Measurements from ENCODE around the gene EPHB3.
A peak's percentile ranks its signal among the peaks of the same experiment; 100 is the strongest.

EPHB3 gene

DNA sequence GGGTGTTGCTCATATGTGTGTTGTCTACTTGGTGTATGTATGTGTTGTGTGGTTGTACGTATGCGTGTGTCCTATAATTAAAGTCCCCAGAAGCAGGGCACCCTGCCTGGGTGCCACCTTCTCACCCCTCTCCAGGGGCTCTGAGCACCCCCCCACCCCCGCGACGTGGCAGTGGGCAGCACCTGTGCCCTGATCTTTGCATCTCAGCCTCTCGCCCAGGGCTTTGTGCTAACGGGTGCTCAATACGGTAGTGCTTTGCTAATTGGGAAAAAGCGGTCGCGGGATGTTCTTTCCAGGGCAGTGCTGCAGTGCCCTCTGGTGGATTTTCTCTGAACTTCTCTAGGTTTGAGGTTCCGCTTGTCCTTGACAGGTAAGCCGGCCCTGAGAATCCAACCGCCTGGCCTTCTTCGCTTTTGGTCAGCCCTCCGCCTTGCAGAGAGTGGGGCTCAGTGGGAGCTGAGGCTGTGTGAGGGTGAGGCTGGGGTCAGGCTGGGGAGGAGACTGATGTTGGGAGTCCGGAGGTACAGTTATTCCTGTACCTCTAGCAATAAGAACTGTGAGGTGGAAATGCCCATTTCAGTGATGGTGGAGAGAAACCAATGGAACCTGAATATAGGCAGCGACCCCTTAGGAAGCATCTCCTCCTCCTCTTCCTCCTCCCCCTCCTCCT lies 17.6 kb upstream of the EPHB3 start:
- peak; percentile 89 for DNase-seq

GRCh38 chr3:184544513-184544861 lies 17.1 kb upstream of the EPHB3 start:
- no peak for DNase-seq

DNA sequence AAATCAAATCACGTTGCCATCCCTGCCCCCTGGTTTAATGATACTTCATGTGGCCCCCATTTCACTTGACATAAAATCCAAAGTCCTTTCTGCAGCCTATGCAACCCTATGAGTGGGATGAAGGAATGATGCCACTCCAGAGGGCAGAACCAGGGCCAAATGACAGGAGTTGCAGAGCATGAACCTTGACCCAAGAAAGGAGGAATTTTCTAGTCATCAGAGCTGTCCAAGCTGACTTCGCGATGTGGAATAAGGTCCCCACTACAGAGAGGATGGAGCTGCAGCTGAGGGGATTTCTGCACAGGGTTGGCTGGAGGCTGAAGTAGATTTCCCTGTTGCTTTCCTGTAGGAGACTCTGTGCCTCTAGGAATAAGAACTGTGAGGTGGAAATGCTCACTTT lies 15.8 kb upstream of the EPHB3 start:
- no peak for DNase-seq

DNA sequence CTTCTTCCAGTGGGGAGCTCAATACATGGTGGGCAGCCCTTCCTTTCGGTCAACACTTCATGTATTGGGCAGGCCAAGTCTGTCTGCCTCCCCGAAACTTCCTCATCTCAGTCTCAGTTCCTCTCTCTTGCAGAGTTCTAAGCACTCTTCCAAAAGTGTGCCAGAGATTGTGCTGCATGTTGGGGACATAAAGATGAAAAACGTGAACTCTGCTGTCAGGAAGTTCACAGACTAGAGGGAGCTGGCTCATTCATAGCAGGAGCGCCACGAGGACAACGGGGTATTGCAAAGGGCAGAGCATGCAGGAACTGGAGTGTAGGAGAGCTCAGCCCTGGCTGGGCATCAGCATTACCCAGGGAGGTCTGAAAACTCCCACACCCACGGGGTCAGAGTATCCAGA lies 15.3 kb upstream of the EPHB3 start:
- DNase-seq, result no peak

DNA sequence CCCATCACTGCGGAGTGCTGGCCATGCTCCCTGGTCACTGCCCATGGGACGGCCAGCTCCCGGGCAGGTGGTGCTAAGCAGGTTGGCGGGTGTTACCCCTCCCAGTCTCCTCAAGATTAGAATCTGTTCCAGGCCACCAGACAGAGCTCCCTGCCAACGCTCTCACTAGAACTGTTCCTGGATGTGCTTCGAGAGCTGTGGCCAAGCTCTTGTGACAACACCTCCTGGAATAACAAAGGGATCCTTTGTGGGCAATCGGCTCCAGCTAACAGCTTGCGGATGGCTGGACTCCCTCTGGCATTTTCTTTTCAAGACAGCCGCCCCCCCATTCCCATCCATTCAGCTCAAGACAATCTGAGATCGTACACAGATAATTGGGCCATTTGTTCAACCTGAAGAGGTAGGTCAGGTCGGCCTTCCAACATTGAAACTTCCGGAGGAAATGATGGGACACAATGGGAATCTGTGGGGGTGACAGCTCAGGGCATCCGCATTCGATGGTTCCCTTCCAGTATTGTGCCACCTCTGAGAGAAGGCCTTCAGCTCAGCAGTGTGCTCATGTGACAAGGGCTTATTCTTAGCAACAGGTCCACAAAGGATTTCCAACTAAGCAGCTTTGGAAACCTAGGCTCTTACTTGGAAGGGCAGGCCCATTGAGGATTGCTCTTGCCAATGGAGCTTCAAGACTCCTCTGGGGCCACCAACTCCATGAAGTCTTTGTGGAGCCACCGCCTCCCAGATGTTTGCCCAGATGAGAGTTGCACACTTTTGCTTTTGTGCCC lies 11.6 kb upstream of the EPHB3 start:
- no peak for DNase-seq

- DNase-seq, result no peak
Observed at GRCh38 chr3:184551103-184551502, 10.5 kb upstream of the EPHB3 start.

- DNase-seq, result no peak
Observed at GRCh38 chr3:184551614-184552256, 9.8 kb upstream of the EPHB3 start.

- DNase-seq, result no peak
Observed at GRCh38 chr3:184552296-184552695, 9.3 kb upstream of the EPHB3 start.

- no peak for DNase-seq
Observed at GRCh38 chr3:184552863-184553262, 8.7 kb upstream of the EPHB3 start.

DNA sequence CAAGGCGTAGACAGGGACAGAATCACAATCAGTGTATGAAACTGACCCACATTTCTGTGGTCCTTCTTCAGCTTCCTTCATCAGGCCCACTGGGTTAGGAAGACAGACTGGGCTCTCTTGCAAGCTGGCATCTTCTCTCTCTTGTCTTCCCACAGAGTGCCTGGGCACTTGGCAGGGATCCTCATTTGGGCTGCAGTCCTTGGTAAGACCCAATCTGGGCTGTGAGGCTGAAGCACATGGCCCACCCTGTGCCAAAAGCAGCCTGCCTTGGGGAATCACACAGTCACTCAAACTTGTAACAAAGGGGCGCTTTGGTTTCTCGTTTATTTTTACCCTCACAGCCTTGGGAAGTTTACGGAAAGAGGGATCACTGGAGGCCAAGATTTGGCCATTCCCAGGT lies 8.2 kb upstream of the EPHB3 start:
- DNase-seq, result no peak

DNA sequence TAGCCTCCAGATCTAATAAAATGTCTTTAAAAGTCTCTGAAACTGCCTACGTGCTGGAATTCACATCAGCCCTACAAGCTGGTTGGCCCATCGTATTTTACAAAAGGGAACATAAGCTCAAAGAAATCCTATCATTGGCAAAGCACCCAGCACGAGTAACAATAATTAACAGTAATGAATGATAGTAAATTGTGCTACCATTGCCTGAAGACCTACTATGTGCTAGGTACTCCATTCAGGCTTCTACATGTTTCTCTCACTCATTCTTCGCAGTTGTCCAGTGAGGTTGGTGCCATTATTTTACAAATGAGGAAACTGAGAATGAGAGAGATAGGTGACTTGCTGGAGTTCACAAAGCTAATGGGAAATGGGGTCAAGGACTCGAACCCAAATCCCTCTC lies 7.1 kb upstream of the EPHB3 start:
- DNase-seq, result no peak

DNA sequence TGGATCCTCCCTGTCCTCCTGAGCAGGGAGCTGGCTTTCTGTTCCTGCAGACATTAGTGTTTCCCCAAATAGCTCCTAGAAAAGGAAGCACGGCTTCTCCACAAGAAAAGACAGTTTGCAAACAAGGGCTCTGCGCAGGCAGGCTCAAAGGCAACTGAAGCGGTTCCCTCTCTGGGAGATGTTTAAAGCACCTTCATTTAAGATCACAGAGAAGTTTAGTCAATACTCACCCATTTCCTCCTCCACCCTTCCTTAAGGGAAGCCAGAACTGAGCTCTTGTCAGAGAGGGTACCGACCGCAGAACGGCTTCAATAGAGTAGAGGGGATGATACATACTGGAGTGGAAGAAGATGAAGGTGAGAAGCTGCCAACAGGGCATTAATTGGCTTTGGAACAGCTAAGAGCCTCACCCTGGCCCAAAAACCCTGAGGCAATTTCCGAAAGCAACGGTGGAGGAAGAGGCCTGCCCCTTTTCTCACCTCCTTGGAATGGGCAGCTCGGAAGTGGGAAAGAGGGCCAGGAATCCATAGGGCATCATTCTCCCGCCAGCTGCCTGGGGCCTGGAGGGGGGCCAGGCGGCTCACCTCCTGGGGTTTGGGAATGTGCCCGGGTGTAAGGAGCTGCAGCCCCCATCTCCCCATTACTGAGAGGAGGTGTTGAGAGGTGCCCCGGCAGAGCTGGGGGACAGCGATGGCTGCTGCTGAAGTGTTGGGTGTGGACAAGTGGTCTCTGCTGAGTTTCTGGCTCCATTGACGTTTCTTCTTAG lies 4.8 kb upstream of the EPHB3 start:
- DNase-seq, result no peak

GRCh38 chr3:184557348-184557950 lies 4.1 kb upstream of the EPHB3 start:
- no peak for DNase-seq

DNA sequence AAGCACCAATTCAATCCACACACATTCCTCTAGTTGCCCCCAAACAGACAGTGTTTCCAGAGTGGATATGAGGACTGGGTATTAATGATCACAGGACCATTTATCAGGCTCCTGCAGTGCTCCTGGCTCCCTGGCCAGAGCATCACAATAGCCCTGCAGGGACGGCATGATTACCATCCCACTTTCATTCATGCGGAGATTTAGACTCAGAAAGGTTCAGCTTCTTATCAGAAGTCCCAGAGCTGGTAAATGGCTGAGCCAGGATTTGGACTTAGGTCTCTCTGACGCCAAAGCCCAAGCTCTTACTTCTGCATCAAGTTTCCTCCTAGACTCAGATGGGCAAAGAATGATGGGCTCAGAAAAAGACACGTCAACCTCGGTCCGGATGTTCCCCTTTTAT lies 2.9 kb upstream of the EPHB3 start:
- no peak for DNase-seq

DNA sequence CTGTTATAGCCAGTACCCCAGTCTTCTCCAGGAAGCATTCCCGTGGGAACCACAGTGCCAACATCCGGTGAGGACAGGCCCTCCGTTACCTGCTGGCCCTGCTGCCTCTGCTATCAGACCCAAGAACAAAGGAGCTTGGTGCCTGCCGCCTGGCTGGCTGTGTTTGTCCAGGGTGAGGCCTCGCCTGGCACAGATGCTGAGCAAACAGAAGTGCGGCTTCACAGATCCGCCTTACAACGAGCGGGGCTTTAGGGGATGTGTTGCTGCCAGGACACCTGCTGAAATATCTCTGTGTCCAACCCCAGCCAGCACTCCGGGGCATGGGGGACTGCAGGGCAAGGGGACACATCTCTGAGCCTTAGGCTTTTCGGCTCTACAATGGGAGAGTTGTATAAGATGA lies 2.2 kb upstream of the EPHB3 start:
- peak; percentile 93 for DNase-seq

DNA sequence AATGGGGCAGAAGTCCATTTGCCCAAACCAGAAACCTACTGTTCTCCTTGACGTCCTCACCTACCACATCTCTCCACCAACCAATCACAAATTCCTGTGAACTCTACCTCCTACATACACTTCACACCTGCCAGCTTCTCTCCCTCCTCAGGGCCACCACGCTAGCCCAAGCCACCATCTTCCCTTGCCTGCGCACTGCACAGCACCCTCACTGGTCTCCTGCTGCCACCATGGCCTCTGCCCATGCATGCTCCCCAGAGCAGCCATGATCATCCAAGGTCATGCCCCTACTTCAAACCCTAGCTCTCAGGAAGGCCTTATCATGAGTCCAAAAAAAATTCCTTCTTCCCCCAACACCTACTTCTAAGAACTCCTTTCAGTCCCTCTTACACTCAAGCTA lies 1.1 kb upstream of the EPHB3 start:
- no peak for DNase-seq

- DNase-seq, result no peak
Observed at GRCh38 chr3:184561913-184562877, 610 bp downstream of the EPHB3 start.

DNA sequence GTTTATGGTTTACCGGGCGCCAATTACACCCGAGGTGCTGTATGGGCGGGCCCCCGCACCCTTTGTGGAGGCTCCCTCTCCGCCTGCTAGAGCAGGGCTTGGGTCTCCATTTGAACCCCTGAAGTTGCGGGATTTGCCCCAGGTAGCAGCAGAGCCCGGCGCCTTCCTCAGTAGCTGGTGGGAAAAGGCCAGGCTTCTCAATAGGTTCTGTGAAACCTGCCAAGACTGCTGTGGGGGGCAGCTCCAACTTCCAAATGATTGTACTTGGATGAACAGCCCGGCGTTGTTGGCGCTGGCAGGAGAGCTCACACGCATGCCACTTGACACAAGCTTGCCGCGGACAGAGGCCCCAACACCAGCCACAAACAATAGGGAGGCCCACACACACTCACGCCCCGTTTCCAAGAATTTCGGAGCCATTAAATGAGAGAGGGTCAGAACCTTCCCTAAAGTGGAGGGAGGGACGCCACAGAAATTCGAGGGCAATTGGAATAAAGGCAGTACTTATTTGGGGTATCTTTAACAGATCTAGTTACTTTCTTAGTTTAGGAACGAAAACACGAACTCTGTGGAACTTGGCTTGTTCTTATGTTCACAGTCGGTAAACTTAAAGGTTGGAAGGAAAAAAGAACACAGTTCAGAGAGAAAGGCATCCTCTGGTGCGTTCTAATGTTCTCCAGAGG lies 1.4 kb downstream of the EPHB3 start:
- no peak for DNase-seq

DNA sequence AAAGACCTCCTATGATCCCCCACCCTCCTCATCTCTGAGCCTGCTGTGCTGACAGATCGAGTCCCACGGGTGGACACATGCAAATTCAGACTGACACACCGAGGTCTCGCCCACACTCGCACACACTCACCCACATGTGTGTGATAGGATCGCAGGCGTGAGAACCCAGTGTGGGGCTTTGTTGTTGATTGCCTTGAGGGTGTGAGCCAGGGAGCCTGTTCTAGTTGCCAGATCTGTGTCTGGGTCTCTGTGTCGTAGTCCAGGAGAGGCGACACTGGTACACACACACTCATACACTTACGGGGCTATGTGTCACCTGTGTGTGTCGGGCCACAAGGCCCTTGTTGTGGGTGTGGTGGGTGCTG lies 2.0 kb downstream of the EPHB3 start:
- no peak for DNase-seq

DNA sequence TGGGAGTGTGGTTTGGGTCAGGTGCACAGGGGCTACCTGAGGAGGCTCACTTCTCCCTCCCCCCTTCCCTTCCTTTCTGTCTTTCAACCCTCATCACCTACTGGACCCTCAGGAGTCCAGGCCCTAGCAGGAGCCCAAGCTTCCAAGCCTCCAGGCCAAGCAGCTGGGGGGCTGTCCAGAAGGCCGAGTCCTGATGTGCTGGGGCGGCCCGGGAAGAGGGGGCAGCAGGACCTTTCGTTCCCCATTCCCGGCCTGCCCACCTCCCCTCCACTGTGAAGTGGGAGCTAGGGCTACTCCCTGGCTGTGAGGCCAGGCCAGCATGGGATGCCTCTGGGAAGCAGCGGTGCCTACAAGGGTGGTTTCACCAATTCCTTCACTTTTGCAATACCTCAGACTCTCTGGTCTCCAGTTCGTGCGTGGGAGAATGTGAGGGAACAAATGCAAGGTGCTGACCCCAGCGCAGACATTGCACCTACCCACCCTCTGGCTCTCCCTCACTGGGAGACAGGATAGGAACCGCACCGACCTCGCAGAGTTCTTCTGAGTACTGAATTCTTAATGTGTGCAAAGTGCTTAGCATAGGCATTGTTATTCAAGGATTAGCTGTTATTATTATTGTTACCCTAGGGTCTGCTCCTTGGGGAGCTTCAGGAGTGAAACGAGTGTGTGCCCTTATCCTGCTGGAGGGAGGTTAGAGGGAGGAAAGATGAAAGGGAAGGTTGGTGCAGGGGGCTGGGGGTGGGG lies 2.5 kb downstream of the EPHB3 start:
- DNase-seq, result no peak
